ENCODE measurements around the gene RANBP17.

- no peak for TF ChIP-seq CTCF (IDR thresholded peaks at IDR 0.05)
- TF ChIP-seq EP300 (IDR thresholded peaks at IDR 0.05): no peak
- no peak for TF ChIP-seq POLR2AphosphoS5 (IDR thresholded peaks at IDR 0.05)
- no peak for TF ChIP-seq POLR2A (IDR thresholded peaks at IDR 0.05)
Measured at GRCh38 chr5:171029401-171029800, 167.6 kb downstream of the RANBP17 start.
